HG03135 (cell line): ENCODE data around the gene HAVCR1.
"Not testable (repeated sequence)": the region's sequence is repeated elsewhere in the genome, so short reads cannot be mapped to it uniquely, and the experiment has no call there.

Source experiments
- ATAC-seq: cut with Tn5 transposase; IDR thresholded peaks from one replicate; pipeline ENCODE4 v1.9.1; 2021; ENCODE audit warnings: mild to moderate bottlenecking, moderate library complexity; ENCODE audit not compliant: unreplicated experiment

The HAVCR1 gene

GRCh38 chr5:157051604-157052245, 7.2 kb downstream of the HAVCR1 start:
- no peak for ATAC-seq

- ATAC-seq: no peak
Observed at GRCh38 chr5:157050050-157050449, 8.9 kb downstream of the HAVCR1 start.

- ATAC-seq: no peak
Observed at GRCh38 chr5:157049605-157050004, 9.3 kb downstream of the HAVCR1 start.

GRCh38 chr5:157047898-157048297, 11.0 kb downstream of the HAVCR1 start:
- no peak for ATAC-seq

DNA sequence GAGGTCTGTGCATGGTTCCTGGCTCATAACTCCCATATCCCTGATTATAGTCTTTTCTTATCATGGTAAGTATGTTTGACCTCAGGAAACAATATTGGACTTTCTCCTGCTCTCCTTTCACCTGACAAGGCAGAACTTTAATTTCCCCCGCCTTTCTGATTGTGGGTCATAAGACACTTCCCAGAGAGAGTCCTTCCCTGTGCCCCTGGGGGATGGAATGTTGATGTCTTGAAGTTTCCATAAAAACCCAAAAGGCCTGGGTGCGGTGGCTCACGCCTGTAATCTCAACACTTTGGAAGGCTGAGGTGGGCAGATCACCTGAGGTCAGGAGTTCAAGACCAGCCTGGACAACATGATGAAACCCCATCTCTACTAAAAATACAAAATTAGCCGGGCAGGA, 11.9 kb downstream of the HAVCR1 start:
- ATAC-seq: not testable (repeated sequence)

DNA sequence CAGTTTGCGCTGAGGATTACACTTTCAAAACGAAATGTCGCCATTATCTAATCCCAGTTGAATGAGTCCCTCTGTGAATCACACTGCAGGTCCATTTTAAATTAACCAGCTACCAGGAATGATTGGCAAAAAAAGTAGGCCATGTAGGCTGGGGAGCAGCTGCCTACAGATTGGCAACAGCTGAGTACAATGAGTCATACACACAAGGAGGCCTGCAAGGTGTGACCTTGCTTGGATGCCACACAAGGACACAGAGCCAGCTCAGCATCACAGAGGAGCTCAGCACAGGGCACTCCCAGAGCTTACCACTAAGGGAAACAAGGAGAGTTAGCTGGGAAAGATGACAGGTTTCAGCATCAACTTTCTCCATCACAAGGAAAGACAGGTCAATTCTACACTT, 12.9 kb downstream of the HAVCR1 start:
- no peak for ATAC-seq

- ATAC-seq: no peak
Observed at GRCh38 chr5:157045601-157046000, 13.3 kb downstream of the HAVCR1 start.

DNA sequence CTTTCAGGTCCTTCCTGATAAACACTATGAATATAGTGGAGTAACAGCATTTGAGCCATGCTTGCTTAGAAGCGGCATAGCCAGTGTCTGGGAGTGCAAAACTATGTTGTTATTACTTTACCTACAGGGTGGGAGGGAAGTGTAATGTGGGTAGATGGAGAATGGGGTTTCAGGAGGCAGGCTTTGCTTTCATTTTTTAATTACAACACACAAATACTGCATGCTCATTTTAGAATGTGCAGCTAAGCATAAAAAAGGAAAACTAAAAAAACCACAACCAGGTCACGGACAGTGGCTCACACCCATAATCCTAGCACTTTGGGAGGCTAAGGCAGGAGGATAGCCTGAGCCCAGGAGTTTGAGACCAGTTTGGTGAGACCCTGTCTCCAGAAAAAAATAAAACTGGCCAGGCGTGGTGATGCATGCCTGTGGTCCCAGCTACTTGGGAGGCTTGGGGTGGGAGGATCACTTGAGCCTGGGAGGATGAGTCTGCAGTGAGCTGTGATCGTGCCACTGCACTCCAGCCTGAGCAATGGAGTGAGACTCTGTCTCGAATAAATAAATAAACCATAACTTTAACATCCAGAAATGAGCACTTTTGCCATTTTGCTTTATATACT, 20.2 kb downstream of the HAVCR1 start:
- ATAC-seq: no peak

GRCh38 chr5:157034106-157035072, 24.5 kb downstream of the HAVCR1 start:
- not testable (repeated sequence) for ATAC-seq

DNA sequence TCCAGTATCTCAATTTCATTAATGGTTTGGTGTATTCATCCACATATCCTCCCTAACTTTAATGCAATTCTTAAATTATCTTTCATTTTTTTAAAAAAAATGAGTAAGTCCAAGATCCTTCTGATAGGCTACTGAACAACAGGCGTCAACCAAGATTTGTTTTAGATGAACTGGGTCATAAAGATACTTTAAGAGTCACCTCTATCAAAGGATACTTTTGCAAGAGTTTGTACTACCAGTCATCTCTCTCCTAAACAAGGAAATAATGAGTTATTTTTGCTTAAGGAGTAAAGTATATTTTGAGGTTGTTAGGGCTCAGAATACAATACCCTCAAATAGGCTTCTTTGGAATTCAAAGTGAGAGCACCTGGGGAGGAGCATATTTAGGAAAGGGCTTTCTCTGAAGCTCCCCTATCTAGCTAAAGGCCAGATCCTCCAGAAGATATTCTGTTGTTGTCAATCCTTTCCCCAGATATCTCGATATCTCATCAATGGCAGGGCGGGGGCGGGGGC, 25.8 kb downstream of the HAVCR1 start:
- no peak for ATAC-seq

DNA sequence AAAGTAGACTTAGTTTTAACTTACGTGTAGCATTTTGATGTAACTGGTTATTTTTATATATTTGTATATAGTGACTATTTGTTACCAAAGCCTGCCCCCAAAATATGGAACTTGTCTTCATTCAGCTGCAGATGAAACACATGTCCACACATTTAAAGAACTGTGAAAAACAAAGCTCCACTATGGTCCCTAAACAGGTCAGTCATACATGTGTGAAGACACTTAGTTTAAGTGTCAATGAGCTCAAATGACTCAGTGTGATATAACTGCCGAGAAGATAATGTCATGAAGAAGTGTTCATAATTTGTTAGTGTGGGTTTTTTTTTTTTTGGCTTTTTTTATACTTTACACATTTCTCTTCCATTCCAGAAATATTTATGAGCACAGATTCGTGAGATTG, 28.2 kb downstream of the HAVCR1 start:
- ATAC-seq: no peak

- ATAC-seq: no peak
Observed at GRCh38 chr5:157029457-157029856, 29.5 kb downstream of the HAVCR1 start.

DNA sequence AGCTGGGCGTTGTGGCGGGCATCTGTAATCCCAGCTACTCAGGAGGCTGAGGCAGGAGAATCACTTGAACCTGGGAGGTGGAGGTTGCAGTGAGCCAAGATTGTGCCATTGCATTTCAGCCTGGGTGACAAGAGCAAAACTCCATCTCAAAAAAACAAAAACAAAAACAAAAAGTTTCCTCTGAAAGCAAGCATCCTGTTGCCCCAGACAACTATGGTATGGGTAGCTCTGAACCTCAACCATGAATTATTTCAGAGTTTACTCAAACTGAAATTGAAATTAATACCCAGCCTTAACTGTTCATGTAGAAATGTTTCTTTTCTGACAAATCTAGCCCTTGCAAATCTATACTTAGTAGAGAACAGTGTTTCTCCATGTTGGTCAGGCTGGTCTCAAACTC, 31.3 kb downstream of the HAVCR1 start:
- ATAC-seq: peak; percentile 96

DNA sequence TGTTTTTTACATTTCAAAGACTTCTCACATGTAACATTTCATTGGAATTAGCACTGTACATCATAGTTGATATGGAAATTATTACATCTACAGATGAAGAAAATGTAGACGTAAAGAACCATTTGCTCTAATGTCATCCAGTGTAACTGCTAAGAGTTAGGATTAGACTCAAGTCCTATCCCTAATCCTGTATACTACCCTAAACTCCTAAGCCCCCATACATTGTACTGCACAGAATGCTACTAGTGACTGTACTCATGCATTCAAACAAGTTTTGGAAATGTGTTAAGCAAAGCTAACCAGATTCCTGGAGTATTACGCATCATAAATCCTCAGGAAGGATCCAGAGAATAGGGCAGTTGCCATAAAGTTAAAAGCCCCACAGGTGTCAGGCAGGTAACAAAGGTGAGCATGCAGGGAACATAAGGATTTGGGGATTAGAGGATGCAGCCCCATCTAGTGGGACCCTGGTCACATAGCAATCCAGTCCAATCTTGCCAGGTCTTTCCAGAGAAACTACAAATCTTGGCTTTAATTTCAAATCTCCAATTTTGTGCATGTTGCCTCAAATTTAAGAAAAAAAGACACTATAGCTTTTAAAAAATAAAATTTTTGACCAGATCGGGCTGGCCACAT, 32.0 kb downstream of the HAVCR1 start:
- ATAC-seq: no peak

- no peak for ATAC-seq
Observed at GRCh38 chr5:157025093-157025698, 33.7 kb downstream of the HAVCR1 start.

- ATAC-seq: no peak
Observed at GRCh38 chr5:157024208-157024959, 34.5 kb downstream of the HAVCR1 start.

- ATAC-seq: no peak
Observed at GRCh38 chr5:157022024-157022423, 36.9 kb downstream of the HAVCR1 start.

DNA sequence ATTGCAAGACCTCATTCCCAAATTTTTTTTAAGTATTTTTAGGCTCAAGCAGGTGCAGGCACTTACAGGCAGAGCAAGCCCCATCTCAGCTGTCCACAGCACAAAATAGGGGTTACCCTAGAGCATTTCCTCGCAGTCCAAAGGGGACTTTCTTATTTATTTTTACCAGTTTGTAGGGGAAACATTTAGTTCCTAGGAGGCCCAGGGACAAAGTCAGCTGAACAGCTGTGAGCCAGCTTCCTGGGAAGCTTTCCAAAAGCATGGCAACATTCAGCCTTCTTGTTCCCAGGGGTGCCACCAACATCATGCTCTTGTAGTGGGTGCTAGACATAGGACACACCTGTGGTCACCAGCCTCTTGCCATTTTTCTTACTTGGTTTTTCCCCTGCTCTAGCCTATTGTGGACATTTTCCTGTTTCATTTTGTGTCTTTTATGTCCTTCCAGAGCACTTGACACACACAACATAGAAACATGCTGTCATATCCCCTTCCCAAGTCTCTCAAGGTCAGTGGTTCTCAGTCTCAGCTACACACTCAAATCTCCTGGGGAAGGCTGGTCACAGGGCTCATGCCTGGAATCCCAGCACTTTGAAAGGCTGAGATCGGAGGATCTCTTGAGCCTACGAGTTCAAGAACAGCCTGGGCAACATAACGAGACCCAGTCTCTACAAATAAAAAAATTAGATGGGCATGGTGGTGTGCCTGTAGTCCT, 38.2 kb downstream of the HAVCR1 start:
- ATAC-seq: no peak

DNA sequence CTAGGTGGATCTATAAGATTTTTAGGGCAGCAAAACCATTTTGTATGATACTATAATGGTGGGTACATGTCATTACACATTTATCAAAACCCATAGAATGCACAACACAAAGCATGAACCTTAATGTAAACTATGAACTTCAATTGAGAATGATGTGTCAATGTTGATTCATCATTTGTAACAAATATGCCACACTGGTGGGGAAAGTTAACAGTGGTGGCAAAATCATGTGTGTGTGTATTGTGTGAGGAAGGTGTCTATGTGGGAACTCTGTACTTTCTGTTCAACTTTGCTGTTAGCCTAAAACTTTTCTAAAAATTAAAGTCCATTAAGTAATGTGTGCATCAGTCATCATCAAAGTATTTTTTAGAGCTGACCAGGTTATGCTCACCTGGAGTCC, 38.9 kb downstream of the HAVCR1 start:
- no peak for ATAC-seq
